HCT116 (cell line): ENCODE results near the gene DTWD2. TPM values are rescaled to one million over a fixed set of nuclear protein-coding genes. Genes with fewer than 3 reads are reported as not detected.
A peak's percentile ranks its signal among the peaks of the same experiment; 100 is the strongest.

ENCODE experiments used
- ATAC-seq: fragments of 200-7000 bp; cut with Tn5 transposase; 2 replicates; pipeline ENCODE4 v1.9.1; 2020; ENCODE audit warnings: mild to moderate bottlenecking, moderate library complexity
- BruUV-seq: library from RNA; stranded (reverse); fragments of 400-500 nt; replicated peaks from 2 replicates; lab custom pipeline; 2021; lab: Mats Ljungman, UMichigan
- CTCF ChIA-PET: fragments of 300-600 bp; sonication (Branson Sonifier 250); formaldehyde crosslinking; loops from one replicate; lab custom pipeline; 2021; ENCODE audit warnings: antibody characterized with exemption; lab: Charles Lee
- POLR2A ChIA-PET: fragments of 300-600, 350-600 bp; sonication (Branson Sonifier 250); formaldehyde crosslinking; loops from one replicate; lab custom pipeline; 2021; ENCODE audit warnings: antibody characterized with exemption; lab: Charles Lee
- RAD21 ChIA-PET, 2 experiments: fragments of 300-600 bp; sonication (Branson Sonifier 250); formaldehyde crosslinking; loops; one replicate each; lab custom pipeline; 2023; ENCODE audit warnings: low total read pairs in 2 of 2; ENCODE audit not compliant: uncharacterized antibody in 2 of 2, unreplicated experiment in 2 of 2, low non-redundant PET in 1 of 2; lab: Charles Lee
- DNase-seq: peaks from one replicate; pipeline ENCODE4 v3.0.0-alpha.2; 2010; ENCODE audit warnings: low read depth, low spot score
- H2AFZ ChIP-seq: fragments of 200-600 bp; shearing (Covaris generic), sonication (generic); 2 replicates; pipeline ENCODE4 v1.6.1; 2017; ENCODE audit warnings: low read depth, mixed run types, mixed read lengths, antibody characterized with exemption, low read length; ENCODE audit not compliant: poor library complexity, severe bottlenecking
- H3K27ac ChIP-seq: 2 replicates; pipeline ENCODE4 v1.5.1; 2012; ENCODE audit warnings: low read depth, low read length
- H3K27me3 ChIP-seq: fragments of 200-600 bp; sonication (generic); 2 replicates; pipeline ENCODE4 v1.6.1; 2016; ENCODE audit warnings: mixed run types, low read length, mixed read lengths; ENCODE audit not compliant: insufficient read depth
- H3K36me3 ChIP-seq, 2 experiments: fragments of 200-500 bp in 1 of 2; fragments of 200-600 bp in 1 of 2; sonication (Bioruptor generic) in 1 of 2; sonication (generic) in 1 of 2; 2 replicates each; pipeline versions ENCODE4 v1.5.1 to v1.6.1; 2014 to 2016; ENCODE audit warnings: low read length in 2 of 2, inconsistent platforms in 1 of 2, mixed read lengths in 1 of 2, mixed run types in 1 of 2; ENCODE audit not compliant: insufficient read depth in 2 of 2, control insufficient read depth in 1 of 2
- H3K4me1 ChIP-seq, 2 experiments: fragments of 200-600 bp in 1 of 2; sonication (generic) in 1 of 2; 2 replicates each; pipeline versions ENCODE4 v1.5.1 to v1.6.1; 2012 to 2017; ENCODE audit warnings: low read length in 2 of 2, inconsistent platforms in 1 of 2, mild to moderate bottlenecking in 1 of 2, mixed read lengths in 1 of 2, mixed run types in 1 of 2, moderate library complexity in 1 of 2; ENCODE audit not compliant: insufficient read depth in 2 of 2, control insufficient read depth in 1 of 2
- H3K4me2 ChIP-seq: fragments of 200-600 bp; sonication (generic); 2 replicates; pipeline ENCODE4 v1.6.1; 2017; ENCODE audit warnings: mixed run types, low read length, mixed read lengths
- H3K4me3 ChIP-seq, 2 experiments: fragments of 200-600 bp in 1 of 2; sonication (generic) in 1 of 2; replicated peaks in 1 of 2; 2 replicates each; pipeline ENCODE4 v1.5.1; 2011 to 2016; ENCODE audit warnings: low read length in 2 of 2, control low read depth in 1 of 2, low read depth in 1 of 2, mild to moderate bottlenecking in 1 of 2, mixed read lengths in 1 of 2, mixed run types in 1 of 2
- H3K79me2 ChIP-seq: fragments of 200-600 bp; sonication (generic); 2 replicates; pipeline ENCODE4 v1.6.1; 2017; ENCODE audit warnings: mild to moderate bottlenecking, mixed run types, low read length, moderate library complexity, mixed read lengths; ENCODE audit not compliant: insufficient read depth
- H3K9ac ChIP-seq: fragments of 200-600 bp; sonication (generic); 2 replicates; pipeline ENCODE4 v1.6.1; 2016; ENCODE audit warnings: low read length, mixed read lengths
- H3K9me2 ChIP-seq: fragments of 200-600 bp; sonication (generic), shearing (Covaris generic); 2 replicates; pipeline ENCODE4 v1.6.1; 2017; ENCODE audit warnings: mixed run types, mild to moderate bottlenecking, moderate library complexity; ENCODE audit not compliant: insufficient read depth
- H3K9me3 ChIP-seq, 2 experiments: fragments of 200-500 bp in 1 of 2; fragments of 200-600 bp in 1 of 2; sonication (Bioruptor generic) in 1 of 2; sonication (generic) in 1 of 2; 2 replicates each; pipeline ENCODE4 v1.6.1; 2014 to 2017; ENCODE audit warnings: low read length in 2 of 2, mixed read lengths in 2 of 2, inconsistent platforms in 1 of 2, low read depth in 1 of 2, mild to moderate bottlenecking in 1 of 2, mixed run types in 1 of 2, moderate library complexity in 1 of 2; ENCODE audit not compliant: control insufficient read depth in 1 of 2, insufficient read depth in 1 of 2
- H4K20me1 ChIP-seq: fragments of 200-600 bp; sonication (generic), shearing (Covaris generic); 2 replicates; pipeline ENCODE4 v1.6.1; 2017; ENCODE audit warnings: mixed run types, mild to moderate bottlenecking, moderate library complexity; ENCODE audit not compliant: insufficient read depth
- CBX3 ChIP-seq: IDR thresholded peaks from 2 replicates; pipeline ENCODE4 v1.6.1; 2012; ENCODE audit warnings: low read depth
- CEBPB ChIP-seq: IDR thresholded peaks from 2 replicates; pipeline ENCODE4 v1.6.1; 2012; ENCODE audit warnings: low read depth
- EGR1 ChIP-seq: IDR thresholded peaks from 2 replicates; pipeline ENCODE4 v1.6.1; 2012; ENCODE audit warnings: low read depth
- EZH2 ChIP-seq: fragments of 200-600 bp; sonication (generic); IDR thresholded peaks from 2 replicates; pipeline ENCODE4 v1.6.1; 2017; ENCODE audit warnings: antibody characterized with exemption, mixed run types
- EZH2phosphoT487 ChIP-seq: fragments of 200-600 bp; IDR thresholded peaks from 2 replicates; pipeline ENCODE4 v1.6.1; 2018; ENCODE audit warnings: antibody characterized with exemption, borderline replicate concordance
- POLR2A ChIP-seq: IDR thresholded peaks from 2 replicates; pipeline ENCODE4 v1.7.0; 2011; ENCODE audit warnings: borderline replicate concordance; ENCODE audit not compliant: insufficient read depth, insufficient read length; ENCODE audit errors: extremely low read depth
- REST ChIP-seq: IDR thresholded peaks from 2 replicates; pipeline ENCODE4 v1.6.1; 2012; ENCODE audit warnings: low read depth
- SIN3A ChIP-seq: IDR thresholded peaks from 2 replicates; pipeline ENCODE4 v1.6.1; 2012; ENCODE audit warnings: low read depth
- SP1 ChIP-seq: IDR thresholded peaks from 2 replicates; pipeline ENCODE4 v1.6.1; 2012; ENCODE audit warnings: low read depth
- SRF ChIP-seq: IDR thresholded peaks from 2 replicates; pipeline ENCODE4 v1.6.1; 2012; ENCODE audit warnings: low read depth
- TCF7L2 ChIP-seq: IDR thresholded peaks from 2 replicates; pipeline ENCODE4 v1.7.0; 2011; ENCODE audit warnings: borderline replicate concordance, inconsistent platforms; ENCODE audit not compliant: insufficient read depth, insufficient read length; ENCODE audit errors: extremely low read depth
- YY1 ChIP-seq: IDR thresholded peaks from 2 replicates; pipeline ENCODE4 v1.6.1; 2011; ENCODE audit warnings: low read length, low read depth, moderate library complexity, mild to moderate bottlenecking; ENCODE audit not compliant: insufficient replicate concordance; ENCODE audit errors: extremely low read depth
- ZFX ChIP-seq: fragments of 450-650 bp; IDR thresholded peaks from 2 replicates; pipeline ENCODE4 v1.6.1; 2017
- intact Hi-C: fragments of 100-400 bp; cut with micrococcal nuclease; formaldehyde crosslinking; loops from 2 replicates; pipeline ENCODE4 v1.10.0; 2022
- total RNA-seq: library from RNA; stranded (reverse); gene quantifications from one replicate; pipeline ENCODE4 v1.2.1, GENCODE V29; 2021; ENCODE audit not compliant: unreplicated experiment

DTWD2 gene
- total RNA-seq, 1 experiment from 2014 or later: 5.2 TPM

- no peaks in the 10 kb centered on the region for H3K36me3 ChIP-seq
- H3K9me2 ChIP-seq: no peaks in the 10 kb centered on the region
- H4K20me1 ChIP-seq: no peaks in the 10 kb centered on the region
- intact Hi-C loops: loop anchor here (1.0 to 10.0 kb wide), 5 partner anchors 81 to 753 kb away; no protein-coding TSS in a partner anchor
- H3K4me1 ChIP-seq: peaks cover 6 to 17% of the 10 kb centered on the region in 2 experiments; a peak in 3 of 4 replicates
- no peaks in the 10 kb centered on the region for H3K79me2 ChIP-seq
- no peaks in the 10 kb centered on the region for H3K9me3 ChIP-seq
- TF ChIP-seq CBX3 (no peak), REST (no peak), YY1 (no peak), EGR1 (no peak), SP1 (no peak), POLR2A (no peak), SRF (no peak), CEBPB (no peak), TCF7L2 (no peak), SIN3A (no peak), EZH2phosphoT487 (no peak), EZH2 (no peak), ZFX (no peak)
- H3K27ac ChIP-seq: no peak overlapping the region
- RAD21 ChIA-PET: interaction anchor here in 1 of 2 experiments (0.5 kb wide), 1 partner anchor 423 kb away, joined by 8 read pairs; no protein-coding TSS in a partner anchor
- peak overlapping the region; percentile 93 for H3K4me2 ChIP-seq
- POLR2A ChIA-PET: interaction anchor here (1.5 kb wide), 1 partner anchor 423 kb away, joined by 5 read pairs; no protein-coding TSS in a partner anchor
- no peak for ATAC-seq
- BruUV-seq: TSS peak; percentile 93
- CTCF ChIA-PET: interaction anchor here (1.2 to 4.3 kb wide), 4 partner anchors 223 to 423 kb away, joined by 3 to 47 read pairs (median 12); no protein-coding TSS in a partner anchor
- H3K9ac ChIP-seq: no peak overlapping the region
- H3K27me3 ChIP-seq: no peaks in the 10 kb centered on the region
- no peak for DNase-seq
- peak overlapping the region; percentile 62 for H2AFZ ChIP-seq
- peak overlapping the region; percentile 57 to 70 for H3K4me3 ChIP-seq
These were observed 476 bp upstream of the DTWD2 start for GRCh38 chr5:118988866-118989180.
